GM21360 (cell line): ENCODE measurements around the gene A3GALT2.

Experiments
- ATAC-seq: cut with Tn5 transposase; IDR thresholded peaks from one replicate; pipeline ENCODE4 v1.9.1; 2021; ENCODE audit warnings: mild to moderate bottlenecking, moderate library complexity; ENCODE audit not compliant: unreplicated experiment

A3GALT2 gene

DNA sequence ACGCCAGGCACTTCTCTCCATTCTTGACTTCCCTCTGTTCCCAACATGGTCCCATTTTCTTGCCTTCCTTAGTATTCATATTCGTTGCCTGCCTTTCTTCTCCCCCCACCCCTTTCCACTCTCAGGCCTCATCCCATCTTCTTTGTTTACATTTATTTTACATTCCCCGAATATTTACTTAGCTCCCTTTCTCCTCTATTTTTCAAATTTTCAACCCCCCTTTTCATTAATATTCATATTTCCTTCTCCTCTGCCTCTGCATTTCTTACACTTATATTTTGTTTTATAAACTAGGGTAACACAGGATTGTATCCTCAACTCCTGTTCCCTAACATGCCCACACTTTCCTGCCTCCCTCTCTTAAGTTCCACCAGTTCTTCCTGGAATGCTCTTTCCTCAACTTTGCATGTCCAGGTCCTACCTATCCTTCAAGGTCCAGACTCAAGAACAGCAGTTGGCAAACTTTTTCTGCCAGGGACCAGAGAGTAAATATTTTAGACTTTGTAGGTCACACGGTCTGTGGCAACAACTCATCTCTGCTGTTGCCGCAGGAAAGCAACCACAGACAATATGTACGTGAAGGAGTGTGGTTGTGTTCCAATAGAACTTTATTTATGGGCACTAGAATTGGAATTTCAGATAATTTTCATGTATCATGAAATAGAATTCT lies 29.8 kb upstream of the A3GALT2 start:
- ATAC-seq: no peak

DNA sequence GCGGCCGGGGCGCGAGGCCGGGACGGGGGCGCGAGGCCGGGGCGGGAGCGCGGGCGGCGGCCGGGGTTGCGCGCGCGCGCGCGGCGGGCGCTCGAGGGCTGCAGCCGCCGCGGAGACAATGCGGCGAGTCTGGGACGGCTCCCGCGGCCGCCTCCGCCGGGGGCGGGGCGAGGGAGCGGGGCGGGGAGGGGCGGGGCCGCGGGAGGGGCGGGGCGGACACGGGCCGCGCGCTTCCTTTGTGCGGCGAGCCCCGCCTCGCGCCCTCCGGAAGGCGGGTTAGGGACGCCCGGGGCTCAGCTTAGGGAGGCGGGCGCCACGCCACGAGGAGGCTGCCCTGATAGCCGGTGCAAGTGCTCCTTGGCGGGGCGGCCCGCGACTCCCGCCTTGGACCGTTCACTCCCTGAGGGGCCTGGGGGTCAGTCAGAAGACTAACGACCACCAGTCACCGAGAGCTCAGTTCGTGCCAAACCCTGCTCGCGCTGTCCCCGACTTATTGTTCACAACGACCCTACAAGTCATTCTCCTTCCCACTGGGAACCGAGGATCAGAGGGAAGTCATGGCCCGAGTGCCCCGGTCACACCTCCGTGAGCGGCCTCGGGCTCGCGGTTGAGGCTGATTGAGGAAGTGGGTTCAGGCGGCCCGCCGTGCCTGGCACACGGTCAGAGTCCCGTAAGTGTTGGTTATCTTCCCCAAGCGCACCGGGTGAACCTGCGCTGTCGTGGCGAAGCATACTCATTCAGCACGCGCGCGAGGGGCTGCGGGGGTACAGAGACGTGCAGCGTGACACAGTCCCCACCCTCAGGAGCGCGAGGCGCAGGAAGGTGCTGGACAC lies 29.1 kb upstream of the A3GALT2 start:
- ATAC-seq: peak; percentile 62

GRCh38 chr1:33349081-33349759 lies 28.3 kb upstream of the A3GALT2 start:
- peak; percentile 11 for ATAC-seq

GRCh38 chr1:33348676-33349080 lies 27.8 kb upstream of the A3GALT2 start:
- no peak for ATAC-seq

DNA sequence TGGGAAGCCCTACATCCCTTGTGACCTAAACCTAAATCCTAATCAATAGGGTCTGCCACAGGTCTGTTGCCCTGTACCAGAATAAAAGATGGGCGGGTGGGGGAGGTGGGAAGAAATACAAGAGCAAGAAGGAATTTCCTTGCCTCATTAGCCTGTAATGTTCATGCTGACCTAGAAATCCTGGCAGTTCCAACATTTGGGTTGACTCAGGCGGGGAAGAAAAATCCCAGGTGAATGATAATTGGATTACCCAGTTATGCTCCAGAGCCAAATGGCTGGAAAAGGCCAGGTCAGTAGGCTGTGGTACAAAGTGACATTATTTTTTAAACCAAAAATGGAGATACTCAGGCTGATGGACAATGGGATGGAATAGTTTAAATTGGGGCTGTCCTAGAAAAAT lies 27.3 kb upstream of the A3GALT2 start:
- ATAC-seq: no peak

- no peak for ATAC-seq
Observed at GRCh38 chr1:33347650-33347992, 26.7 kb upstream of the A3GALT2 start.

GRCh38 chr1:33346927-33347649 lies 26.2 kb upstream of the A3GALT2 start:
- ATAC-seq: no peak

GRCh38 chr1:33346533-33346926 lies 25.6 kb upstream of the A3GALT2 start:
- no peak for ATAC-seq

DNA sequence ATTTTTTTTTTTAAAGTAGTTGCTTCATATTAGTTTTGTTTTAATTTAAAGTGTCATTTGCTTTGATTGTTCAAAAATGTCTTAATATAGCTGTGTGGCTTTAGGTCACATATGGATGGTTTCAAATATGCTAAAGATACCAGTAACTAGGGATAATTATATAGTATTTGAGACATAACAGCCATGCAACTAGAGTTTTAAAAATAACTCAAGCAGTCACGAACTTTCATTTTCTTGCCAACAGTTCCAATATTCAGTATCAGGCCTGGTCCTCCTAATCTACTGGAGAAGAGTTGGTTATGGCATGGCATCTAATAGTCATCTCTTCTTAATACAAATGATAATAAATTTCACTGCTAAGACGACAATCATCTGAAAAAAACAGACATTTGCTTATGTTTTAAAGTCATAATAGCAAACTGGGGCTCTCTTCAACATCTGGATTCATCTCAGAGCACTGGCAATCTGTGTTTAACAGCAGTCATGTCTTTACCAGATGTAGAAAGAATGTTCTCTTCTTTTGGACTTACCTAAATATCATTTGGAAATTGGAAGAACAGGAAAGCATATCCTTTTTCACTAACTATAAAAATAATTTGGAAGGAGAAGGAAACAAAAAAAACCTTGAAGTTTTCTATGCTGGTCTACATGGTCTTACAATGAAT lies 24.1 kb upstream of the A3GALT2 start:
- no peak for ATAC-seq

DNA sequence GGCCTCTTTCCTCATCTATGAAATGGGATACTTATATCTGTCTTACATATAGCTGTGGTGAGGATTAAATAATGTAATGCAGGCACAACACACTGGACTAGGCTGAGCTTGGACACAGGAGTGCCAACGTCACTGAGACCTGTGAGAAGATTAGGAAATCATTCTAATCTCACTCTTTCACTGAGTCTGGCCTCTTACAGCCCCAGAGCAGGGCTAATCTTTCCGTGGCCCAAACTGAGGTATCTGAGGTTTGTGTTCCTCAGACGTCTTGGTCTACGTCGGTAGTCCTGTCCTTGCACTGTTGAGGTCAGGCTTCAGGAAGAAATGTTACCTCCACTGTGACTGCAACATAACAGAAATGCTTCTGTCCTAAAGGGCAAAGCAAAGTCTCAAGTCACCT lies 22.6 kb upstream of the A3GALT2 start:
- ATAC-seq: no peak

GRCh38 chr1:33342041-33342723 lies 21.3 kb upstream of the A3GALT2 start:
- ATAC-seq: no peak

DNA sequence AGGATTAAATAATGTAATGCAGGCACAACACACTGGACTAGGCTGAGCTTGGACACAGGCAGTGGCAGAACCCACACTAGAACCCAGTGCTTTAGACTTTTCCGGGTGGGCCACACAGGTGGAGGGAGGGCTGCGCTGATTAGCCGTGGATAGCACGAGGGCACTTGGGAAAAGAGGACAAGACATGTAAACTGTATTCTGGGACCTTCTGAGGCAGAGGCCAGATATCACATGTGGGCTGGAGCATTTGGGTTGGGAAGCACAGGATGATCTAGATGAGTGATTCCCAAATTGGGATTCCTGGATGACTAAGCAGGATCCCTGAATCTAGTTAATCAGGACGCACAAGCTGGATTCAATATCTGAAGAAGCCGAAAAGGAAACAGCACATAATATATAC lies 20.3 kb upstream of the A3GALT2 start:
- no peak for ATAC-seq

DNA sequence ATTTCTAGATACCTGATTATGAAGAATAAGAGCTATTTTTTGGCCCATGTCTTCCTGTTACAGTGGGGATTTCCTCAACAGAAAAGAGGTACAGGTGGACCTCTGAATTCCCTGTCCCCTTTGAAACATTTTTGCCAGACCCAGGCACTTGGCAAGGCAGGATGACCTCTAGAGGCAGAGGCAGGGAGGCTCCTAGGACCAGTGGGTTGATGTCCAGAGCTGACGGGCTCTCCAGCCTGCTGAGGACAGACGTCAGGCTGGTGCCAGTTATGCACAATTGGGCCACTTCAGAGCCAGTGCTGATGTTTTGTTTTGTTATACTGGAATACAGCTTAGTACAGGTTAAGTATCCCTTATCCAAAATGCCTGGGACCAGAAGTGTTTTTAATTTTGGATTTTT lies 18.5 kb upstream of the A3GALT2 start:
- no peak for ATAC-seq

DNA sequence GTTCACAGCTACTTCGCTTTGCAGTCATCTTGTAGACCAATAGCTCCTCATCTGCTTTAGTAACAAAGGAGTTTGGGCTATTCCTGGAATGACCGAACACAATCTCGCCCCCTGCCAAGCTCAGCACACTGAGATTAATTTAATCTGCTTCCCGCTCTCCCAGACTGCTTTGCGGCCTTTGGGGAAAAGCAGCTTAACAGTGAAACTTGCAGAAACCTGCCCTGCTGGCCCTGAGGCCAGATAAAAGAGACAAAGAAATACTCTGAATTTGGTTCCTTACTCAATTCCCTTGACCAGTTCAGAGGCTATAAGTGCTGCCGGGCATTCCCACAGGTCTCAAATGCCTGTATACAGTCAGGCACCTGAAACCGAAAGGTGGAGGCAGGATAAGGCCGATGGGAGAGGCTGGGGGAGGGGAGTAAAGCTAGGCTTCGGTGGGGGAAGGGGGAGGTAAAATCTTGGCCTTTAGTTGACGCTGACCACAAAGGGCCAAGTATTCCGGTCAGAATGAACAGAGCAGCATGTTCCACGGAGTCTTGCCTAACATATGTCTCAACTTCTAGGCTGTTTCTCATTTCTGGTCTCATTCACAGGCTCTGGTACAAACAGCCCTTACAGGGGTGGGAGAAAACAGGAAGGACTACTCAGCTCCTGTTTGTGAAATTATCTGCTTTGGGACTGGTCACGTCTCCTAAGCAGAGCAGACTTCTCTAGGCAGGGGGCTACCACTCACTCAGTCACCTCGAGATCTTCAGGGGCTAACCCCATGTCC lies 17.7 kb upstream of the A3GALT2 start:
- ATAC-seq: no peak

- ATAC-seq: no peak
Observed at GRCh38 chr1:33338048-33338439, 17.1 kb upstream of the A3GALT2 start.

DNA sequence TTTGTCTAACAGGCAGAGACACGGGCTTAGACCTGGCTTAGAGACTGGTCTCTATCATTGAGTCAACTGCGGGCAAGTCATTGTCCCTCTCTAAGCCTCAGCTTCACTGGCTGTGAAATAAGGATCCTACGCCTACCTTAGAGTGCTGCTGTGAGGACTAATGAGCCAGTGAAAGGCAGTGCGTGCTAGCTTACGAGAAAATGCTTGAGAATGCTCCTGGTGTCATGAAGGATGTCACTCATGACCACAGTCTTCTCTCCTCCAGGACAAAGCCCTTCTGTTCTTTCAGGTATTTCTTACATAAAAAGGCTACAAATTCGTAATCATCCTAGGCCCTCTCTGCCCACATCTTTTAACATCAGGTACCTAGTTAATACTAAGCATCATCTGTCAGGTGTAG lies 16.5 kb upstream of the A3GALT2 start:
- no peak for ATAC-seq

- ATAC-seq: no peak
Observed at GRCh38 chr1:33336580-33336979, 15.7 kb upstream of the A3GALT2 start.

GRCh38 chr1:33335020-33335419 lies 14.1 kb upstream of the A3GALT2 start:
- ATAC-seq: no peak

- ATAC-seq: no peak
Observed at GRCh38 chr1:33334081-33334552, 13.2 kb upstream of the A3GALT2 start.
